Glutamatergic neuron (in vitro differentiated cells): Measurements from ENCODE around the gene AREL1. TPM values are rescaled to one million over a fixed set of nuclear protein-coding genes. Genes with fewer than 3 reads are reported as not detected.

Experiments used
- DNase-seq: peaks from one replicate; pipeline ENCODE4 v3.0.0; 2022
- H3K27ac Mint-ChIP-seq: one replicate; pipeline ENCODE4 v1.8.0; 2020; ENCODE audit warnings: mild to moderate bottlenecking, mixed read lengths, inconsistent platforms; ENCODE audit not compliant: unreplicated experiment
- H3K27me3 Mint-ChIP-seq: one replicate; pipeline ENCODE4 v1.8.0; 2020; ENCODE audit warnings: mild to moderate bottlenecking, moderate library complexity, mixed read lengths, inconsistent platforms; ENCODE audit not compliant: unreplicated experiment
- H3K36me3 Mint-ChIP-seq: one replicate; pipeline ENCODE4 v1.8.0; 2020; ENCODE audit warnings: mild to moderate bottlenecking, mixed read lengths, inconsistent platforms; ENCODE audit not compliant: unreplicated experiment
- H3K4me1 Mint-ChIP-seq: one replicate; pipeline ENCODE4 v1.8.0; 2020; ENCODE audit warnings: mild to moderate bottlenecking, low read depth, mixed read lengths, inconsistent platforms; ENCODE audit not compliant: unreplicated experiment
- H3K4me3 Mint-ChIP-seq: one replicate; pipeline ENCODE4 v1.8.0; 2020; ENCODE audit warnings: mild to moderate bottlenecking, mixed read lengths, inconsistent platforms; ENCODE audit not compliant: unreplicated experiment
- H3K9me3 Mint-ChIP-seq: one replicate; pipeline ENCODE4 v1.8.0; 2020; ENCODE audit warnings: mild to moderate bottlenecking, moderate library complexity, mixed read lengths, inconsistent platforms; ENCODE audit not compliant: unreplicated experiment
- CTCF ChIP-seq: fragments of 200-600 bp; sonication (generic); IDR thresholded peaks from one replicate; pipeline ENCODE4 v1.5.0; 2021; ENCODE audit not compliant: partially characterized antibody, unreplicated experiment
- total RNA-seq: library from RNA; stranded (reverse); fragmentation: NEBNext Ultra II Directional; extraction: Animal tissue kit (Norgen Biotek cat#: 25700); gene quantifications from one replicate; pipeline ENCODE4 v1.2.1, GENCODE V29; 2021; ENCODE audit not compliant: unreplicated experiment

The AREL1 gene
- total RNA-seq, 1 donor from 2014 or later, result 69.7 TPM

GRCh38 chr14:74747237-74747636 is 34.4 kb upstream of the AREL1 start:
- peaks cover 2% of the 10 kb centered on the region for H3K9me3 Mint-ChIP-seq

GRCh38 chr14:74739293-74740030 is 26.6 kb upstream of the AREL1 start:
- H3K4me3 Mint-ChIP-seq, result no peak overlapping the region
- no peaks in the 10 kb centered on the region for H3K4me1 Mint-ChIP-seq
- TF ChIP-seq CTCF, result no peak
- H3K27ac Mint-ChIP-seq, result no peak overlapping the region
- no peaks in the 10 kb centered on the region for H3K36me3 Mint-ChIP-seq
- no peaks in the 10 kb centered on the region for H3K27me3 Mint-ChIP-seq
- no peak for DNase-seq
- H3K9me3 Mint-ChIP-seq, result no peaks in the 10 kb centered on the region

More at GRCh38 chr14:74747237-74747636, 34.4 kb upstream of the AREL1 start:
- Mint-ChIP-seq H3K4me3 (no peak overlapping the region), H3K27me3 (no peaks in the 10 kb centered on the region), H3K27ac (no peak overlapping the region), H3K36me3 (peaks cover 7% of the 10 kb centered on the region), H3K4me1 (no peaks in the 10 kb centered on the region)
- DNase-seq, result no peak
- TF ChIP-seq CTCF, result no peak

GRCh38 chr14:74737753-74738325 is 25.0 kb upstream of the AREL1 start:
- H3K27me3 Mint-ChIP-seq, result no peaks in the 10 kb centered on the region
- no peak overlapping the region for H3K4me3 Mint-ChIP-seq
- H3K27ac Mint-ChIP-seq, result no peak overlapping the region
- no peak for DNase-seq
- H3K36me3 Mint-ChIP-seq, result no peaks in the 10 kb centered on the region
- no peaks in the 10 kb centered on the region for H3K9me3 Mint-ChIP-seq
- peaks cover 10% of the 10 kb centered on the region for H3K4me1 Mint-ChIP-seq
- TF ChIP-seq CTCF, result no peak

GRCh38 chr14:74735125-74735524 is 22.2 kb upstream of the AREL1 start:
- Mint-ChIP-seq H3K27me3 (no peaks in the 10 kb centered on the region), H3K9me3 (no peaks in the 10 kb centered on the region), H3K4me1 (peaks cover 14% of the 10 kb centered on the region), H3K27ac (no peak overlapping the region), H3K36me3 (no peaks in the 10 kb centered on the region), H3K4me3 (no peak overlapping the region)
- no peak for DNase-seq
- no peak for TF ChIP-seq CTCF

- H3K27me3 Mint-ChIP-seq, result no peaks in the 10 kb centered on the region
- H3K4me1 Mint-ChIP-seq, result peaks cover 14% of the 10 kb centered on the region
- TF ChIP-seq CTCF, result no peak
- DNase-seq, result no peak
- no peak overlapping the region for H3K4me3 Mint-ChIP-seq
- H3K27ac Mint-ChIP-seq, result no peak overlapping the region
- no peaks in the 10 kb centered on the region for H3K36me3 Mint-ChIP-seq
- no peaks in the 10 kb centered on the region for H3K9me3 Mint-ChIP-seq
Observed at GRCh38 chr14:74733221-74733620, 20.3 kb upstream of the AREL1 start.
